HG02852 (cell line): ENCODE measurements around the gene WDR59.
"Not testable (repeated sequence)": the region's sequence is repeated elsewhere in the genome, so short reads cannot be mapped to it uniquely, and the experiment has no call there.

ENCODE experiments used
- ATAC-seq: cut with Tn5 transposase; IDR thresholded peaks from one replicate; pipeline ENCODE4 v1.9.1; 2021; ENCODE audit warnings: mild to moderate bottlenecking, moderate library complexity; ENCODE audit not compliant: unreplicated experiment

The WDR59 gene

DNA sequence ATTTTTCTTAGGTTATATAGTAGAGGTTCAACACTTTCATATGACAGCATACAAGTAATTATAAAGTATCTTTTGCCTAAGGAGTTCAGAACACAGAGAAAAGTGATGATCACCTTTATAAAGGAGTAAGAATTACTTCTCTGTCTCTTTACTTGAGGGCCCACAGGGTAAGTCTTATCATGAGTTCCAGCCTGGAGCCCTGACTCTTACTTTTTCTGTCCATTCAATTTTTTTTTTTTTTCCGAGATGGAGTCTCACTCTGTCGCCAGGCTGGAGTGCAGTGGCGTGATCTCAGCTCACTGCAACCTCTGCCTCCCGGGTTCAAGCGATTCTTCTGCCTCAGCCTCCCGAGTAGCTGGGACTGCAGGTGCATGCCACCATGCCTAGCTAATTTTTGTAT is 28.2 kb upstream of the WDR59 start:
- not testable (repeated sequence) for ATAC-seq

DNA sequence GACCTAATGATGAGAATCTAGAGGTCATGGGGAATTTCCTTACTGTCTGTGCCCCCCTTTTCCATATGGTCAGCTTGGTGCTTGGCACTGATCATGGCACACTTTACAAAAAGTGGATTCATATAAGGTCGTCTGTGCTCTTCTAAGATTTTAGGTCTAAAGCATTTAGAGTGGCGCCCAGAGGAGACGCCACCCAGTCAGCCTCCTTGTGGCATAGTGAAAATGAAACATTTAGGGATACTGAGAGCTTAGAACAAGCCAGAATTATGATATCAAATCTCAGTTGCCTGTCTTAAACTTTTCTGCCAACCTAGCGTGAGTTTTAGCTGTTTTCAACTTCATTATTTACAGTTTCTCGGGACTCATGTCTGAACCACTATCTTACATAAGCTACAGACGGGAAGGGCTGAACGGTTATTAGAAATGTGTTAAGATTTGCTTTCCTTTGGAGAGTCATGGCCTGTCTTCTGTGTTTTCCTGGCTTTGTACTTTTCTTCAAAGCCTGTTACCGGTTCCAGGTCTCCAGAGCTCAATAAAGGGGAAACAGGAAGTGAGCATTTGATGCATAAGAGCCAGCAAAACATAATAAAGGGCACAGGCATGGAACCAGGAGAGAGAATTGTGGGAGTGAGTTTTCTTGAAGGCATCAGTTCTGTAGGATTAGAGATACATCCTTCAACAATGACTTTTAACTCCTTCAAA is 27.6 kb upstream of the WDR59 start:
- peak; percentile 9 for ATAC-seq

DNA sequence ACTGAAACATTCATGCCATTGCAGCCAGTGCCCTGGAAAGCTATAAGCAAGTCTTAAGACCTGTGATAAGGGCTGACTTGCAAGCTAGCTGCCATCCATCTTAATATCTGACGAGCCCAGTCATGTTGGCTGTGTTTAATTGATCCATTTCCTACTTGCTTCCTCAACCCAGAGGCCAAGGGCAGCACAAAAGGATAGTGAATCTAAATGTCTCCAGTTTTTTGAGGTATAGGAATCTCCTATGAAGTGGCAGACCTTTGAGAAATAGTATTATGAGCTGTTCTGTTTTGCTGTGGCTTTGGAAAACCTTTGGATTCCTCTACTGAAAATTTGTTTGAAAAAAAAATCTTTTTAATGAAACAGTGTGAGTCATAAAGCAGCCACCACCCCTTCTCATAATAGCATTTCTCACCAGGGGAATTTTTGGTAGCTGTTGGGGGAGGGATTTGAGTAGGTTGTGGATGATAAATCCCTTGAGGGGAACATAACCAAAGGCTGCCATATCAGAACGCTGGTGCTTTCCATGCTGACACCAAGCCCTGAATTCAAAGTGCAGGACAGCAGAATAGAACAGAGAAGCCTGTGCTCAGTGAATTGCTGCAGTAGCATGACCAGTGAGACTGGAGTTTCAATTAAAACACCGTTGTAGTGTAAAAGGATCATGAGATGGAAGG is 26.8 kb upstream of the WDR59 start:
- ATAC-seq, result peak; percentile 79

DNA sequence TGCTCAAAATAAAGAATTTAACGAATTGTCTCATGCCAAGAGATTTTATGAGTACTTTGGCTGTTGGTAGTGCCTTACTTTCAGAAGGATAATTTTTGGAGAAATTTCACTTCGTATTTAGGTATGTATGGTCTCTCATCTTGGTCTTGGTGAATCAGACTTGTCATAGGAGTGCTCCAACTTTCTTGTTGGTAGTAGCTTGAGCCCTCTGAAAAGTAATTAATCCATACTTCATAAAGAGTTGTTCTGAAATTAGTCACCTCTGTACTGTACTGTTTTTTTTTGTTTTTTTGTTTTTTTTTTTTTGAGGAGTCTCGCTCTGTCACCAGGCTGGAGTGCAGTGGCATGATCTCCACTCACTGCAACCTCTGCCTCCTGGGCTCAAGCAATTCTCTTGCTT is 25.5 kb upstream of the WDR59 start:
- ATAC-seq, result no peak

DNA sequence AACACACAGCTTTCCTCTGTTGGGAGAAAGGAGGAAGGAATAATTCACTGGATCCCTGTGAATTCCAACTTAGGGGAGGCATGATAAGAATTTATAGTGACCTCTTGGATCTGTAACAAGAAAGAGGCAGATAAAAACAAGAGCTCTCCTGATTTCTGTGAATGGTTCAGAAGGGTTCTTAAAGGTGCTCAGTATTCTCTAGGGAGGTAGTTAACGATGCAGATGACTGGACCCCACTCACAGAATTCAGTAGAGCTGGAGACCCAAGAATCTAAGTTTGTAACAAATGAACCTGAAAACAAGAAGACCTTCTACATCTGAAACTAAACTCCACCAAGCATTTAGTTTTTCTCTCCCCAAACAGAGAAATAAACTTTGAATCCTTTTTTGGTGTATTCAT is 22.5 kb upstream of the WDR59 start:
- ATAC-seq, result no peak

DNA sequence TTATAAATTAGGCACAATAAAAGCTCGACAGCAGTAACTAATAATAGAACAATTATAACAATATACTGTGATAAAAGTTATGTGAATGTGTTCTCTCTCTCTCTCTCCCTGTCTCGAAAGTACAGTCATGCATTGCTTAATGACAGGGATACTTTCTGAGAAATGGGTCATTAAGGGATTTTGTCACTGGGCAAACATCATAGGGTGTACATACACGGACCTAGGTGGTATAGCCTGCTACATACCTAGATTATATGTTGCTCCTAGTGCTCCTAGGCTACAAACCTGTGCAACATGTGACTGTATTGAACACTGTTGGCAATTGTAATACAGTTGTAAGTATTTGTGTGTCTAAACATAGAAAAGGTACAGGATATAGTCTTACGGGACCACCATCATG is 20.8 kb upstream of the WDR59 start:
- ATAC-seq, result no peak

DNA sequence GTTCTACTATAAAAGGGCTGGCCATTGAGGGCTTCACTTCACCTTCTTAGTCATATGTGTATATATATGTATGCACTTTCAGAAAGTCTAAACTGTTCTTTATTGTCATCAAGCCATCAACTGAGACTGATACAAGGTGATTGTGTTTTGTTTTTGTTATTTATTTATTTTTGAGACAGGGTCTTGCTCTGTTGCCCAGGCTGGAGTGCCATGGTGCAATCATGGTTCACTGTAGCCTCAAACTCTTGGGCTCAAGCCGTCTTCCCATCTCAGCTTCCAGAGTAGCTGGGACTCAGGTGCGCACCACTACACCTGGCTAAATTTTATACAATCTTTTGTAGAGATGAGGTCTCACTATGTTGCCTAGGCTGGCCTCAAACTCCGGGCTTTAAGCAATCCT is 19.5 kb upstream of the WDR59 start:
- no peak for ATAC-seq

DNA sequence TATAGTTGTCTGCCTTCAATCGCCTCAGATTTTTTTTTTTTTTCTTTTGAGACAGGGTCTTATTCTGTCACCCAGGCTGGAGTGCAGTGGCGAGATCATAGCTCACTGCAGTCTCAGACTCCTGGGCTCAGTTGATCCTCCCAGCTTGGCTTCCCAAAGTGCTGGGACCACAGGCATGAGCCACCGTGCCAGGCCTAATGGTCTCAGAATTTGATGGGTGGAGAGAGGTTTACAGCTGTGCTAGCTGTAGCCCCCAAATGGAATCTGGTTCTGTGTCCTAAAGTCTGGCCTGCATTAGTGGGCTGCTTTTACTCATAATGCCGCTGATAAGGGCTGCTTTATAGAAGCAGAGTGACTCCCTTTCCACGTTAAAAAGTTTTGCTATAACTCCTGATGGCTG is 19.0 kb upstream of the WDR59 start:
- ATAC-seq, result no peak

DNA sequence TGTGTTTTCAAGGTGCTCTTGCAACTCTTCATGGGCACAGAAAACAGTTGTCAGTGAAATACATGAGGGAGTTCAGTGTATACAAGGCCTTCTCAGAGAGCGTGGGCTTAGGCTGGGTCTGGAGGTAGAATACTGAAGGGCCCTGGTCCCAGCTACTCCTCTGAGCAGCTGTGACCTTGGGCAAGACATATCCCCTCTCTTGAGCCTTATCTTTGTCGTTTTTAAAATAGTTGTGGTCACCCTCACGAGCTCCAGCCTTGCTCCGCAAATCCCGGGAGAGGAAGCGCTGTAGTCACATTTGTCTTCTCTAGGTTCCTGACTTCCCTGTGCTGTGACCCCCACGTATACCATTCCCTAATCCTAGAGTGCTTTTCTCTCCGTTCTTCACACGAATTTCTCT is 17.6 kb upstream of the WDR59 start:
- no peak for ATAC-seq

DNA sequence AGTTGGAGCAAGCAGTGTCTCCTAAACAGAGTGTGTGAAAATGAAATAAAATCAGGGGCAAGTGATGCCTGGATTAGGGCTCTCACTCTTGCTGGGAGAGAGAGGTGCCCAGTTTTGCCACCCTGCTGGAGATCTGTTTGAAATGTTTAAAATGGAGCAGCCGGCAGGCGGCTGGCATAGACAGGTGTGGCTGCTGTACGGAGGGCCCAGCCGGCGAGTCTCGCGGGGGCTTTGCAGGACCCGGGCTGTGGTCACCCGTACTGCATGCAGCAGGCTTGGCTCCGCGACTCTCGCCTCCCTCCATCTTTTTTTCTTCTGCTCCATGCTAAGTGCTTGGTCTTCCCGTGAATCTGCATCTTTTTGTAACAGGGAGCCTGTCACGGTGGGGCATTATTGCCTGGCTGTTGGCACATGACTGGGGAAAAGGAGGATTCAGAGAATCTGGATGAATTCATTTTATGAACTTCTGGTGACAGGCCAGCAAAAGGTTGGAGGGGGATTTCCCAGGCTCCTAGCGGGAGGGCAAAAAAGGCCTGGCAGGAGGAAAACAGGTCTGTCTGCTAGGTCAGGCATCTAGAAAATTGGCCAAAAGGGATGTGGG is 15.7 kb upstream of the WDR59 start:
- no peak for ATAC-seq

DNA sequence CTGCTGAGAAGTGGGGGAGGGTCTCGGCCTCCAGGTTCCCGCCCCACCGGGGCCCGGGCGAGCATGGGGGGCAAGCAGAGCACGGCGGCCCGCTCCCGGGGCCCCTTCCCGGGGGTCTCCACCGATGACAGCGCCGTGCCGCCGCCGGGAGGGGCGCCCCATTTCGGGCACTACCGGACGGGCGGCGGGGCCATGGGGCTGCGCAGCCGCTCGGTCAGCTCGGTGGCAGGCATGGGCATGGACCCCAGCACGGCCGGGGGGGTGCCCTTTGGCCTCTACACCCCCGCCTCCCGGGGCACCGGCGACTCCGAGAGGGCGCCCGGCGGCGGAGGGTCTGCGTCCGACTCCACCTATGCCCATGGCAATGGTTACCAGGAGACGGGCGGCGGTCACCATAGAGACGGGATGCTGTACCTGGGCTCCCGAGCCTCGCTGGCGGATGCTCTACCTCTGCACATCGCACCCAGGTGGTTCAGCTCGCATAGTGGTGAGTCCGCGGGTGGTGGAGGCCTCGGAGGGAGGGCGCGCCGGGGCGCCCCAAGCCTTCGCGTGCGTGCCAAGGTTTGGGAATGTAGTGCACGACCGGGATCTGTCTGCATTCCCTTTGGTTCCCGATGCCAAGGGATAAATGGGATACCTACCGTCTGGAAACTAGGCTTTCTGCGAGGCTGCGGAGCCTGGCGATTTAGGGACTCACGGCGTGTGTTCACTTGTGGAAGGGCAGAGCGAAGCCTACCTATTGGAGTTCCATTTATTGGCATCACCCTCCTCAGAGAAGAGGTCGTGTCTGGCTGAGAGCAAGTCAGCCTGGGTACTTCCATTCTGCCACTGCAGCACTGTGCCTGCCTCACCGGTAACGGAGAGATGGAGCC is 14.9 kb upstream of the WDR59 start:
- ATAC-seq, result no peak

DNA sequence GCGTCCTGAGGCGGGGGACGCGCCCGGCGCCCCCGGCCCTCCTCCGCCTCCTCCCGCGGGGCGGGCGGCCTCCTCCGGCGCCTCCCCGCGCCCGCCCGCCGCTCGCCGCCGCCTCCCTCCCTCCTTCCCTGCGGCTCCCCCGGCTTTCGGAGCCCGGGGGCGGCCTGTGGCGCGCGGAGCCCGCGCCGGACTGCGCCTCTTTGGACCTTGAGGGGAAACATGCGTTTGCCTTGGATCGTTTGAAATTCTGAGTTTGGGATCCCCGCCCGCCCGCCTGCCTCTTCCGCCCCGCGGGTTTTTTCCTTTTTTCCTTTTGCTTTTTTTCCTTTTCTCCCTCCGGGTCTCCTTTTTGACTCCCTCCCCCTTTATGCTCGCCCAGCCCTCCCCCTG is 14.3 kb upstream of the WDR59 start:
- peak; percentile 30 for ATAC-seq

DNA sequence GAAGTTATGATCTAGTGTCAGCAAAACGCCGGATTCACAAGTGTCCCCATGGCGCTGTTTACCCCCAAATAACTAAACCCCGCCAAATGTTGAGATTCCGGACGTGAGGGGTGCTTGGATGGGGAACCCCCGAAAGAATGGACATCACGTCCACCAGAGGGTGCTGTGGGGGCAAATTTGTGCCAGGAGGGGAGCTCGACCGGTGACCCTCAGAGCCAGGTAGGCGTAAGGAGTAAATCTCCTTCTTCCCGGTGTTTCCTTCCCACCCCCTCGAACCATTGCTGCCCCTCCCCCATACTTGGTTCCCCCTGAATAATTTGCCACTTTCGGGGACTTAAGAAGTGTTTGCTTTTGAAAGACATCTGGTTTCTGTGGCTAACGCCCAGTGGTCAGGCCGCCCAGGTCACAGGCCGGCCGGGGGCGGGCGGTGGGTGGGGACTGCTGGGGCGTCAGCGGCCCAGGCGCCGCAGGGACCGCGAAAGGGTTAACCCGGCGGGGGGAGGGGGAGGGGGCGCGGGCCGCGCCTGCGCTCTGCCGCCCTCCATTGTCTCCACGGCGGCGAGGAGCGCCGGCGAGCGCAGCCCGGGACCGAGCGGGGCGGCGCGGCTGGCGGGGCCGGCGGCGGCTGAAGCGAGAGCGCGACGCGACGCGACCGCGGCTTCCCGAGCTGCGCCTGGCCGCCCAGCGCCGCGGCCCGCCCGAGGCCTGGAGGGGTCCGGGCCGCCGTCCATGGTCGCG is 13.7 kb upstream of the WDR59 start, which contains the start of gene ZNRF1:
Gene ZNRF1, plus strand, starts transcription at position 544 of the 738 bp plus-strand sequence. CDS start 648 bp downstream, outside the sequence.
- ATAC-seq, result peak; percentile 61

DNA sequence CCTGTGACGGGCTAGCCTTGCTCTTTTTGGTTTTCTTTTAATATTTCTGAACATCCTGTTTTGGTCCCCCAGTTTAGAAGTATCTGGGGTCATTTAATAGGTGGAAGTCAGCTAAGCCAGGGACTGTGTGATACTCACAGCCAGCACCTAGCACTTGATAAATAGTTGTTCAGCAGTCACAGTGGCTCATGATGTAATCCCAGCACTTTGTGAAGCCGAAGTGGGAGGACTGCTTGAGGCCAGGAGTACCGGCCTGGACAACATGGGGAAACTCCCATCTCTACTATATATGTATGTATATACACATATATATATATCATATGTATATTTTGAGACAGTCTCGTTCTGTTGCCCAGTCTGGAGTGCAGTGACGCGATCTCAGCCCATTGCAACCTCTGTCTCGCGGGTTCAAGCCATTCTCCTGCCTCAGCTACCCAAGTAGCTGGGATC is 12.1 kb upstream of the WDR59 start:
- no peak for ATAC-seq

DNA sequence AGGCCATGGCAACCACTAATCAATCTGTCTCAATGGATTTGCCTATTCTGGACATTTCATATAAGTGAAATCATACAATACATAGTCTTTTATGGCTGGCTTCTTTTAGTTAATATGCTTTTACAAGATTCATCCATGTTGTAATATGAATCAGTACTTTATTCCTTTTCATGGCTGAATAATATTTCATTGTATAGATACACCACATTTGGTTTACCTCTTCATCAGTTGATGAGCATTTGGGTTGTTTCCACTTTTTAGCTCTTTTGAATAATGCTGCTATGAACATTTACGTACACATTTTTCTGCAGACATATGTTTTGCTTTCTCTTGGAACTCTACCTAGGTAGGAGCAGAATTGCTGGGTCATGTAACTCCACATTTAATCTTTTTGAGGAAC is 11.1 kb upstream of the WDR59 start:
- ATAC-seq, result no peak

DNA sequence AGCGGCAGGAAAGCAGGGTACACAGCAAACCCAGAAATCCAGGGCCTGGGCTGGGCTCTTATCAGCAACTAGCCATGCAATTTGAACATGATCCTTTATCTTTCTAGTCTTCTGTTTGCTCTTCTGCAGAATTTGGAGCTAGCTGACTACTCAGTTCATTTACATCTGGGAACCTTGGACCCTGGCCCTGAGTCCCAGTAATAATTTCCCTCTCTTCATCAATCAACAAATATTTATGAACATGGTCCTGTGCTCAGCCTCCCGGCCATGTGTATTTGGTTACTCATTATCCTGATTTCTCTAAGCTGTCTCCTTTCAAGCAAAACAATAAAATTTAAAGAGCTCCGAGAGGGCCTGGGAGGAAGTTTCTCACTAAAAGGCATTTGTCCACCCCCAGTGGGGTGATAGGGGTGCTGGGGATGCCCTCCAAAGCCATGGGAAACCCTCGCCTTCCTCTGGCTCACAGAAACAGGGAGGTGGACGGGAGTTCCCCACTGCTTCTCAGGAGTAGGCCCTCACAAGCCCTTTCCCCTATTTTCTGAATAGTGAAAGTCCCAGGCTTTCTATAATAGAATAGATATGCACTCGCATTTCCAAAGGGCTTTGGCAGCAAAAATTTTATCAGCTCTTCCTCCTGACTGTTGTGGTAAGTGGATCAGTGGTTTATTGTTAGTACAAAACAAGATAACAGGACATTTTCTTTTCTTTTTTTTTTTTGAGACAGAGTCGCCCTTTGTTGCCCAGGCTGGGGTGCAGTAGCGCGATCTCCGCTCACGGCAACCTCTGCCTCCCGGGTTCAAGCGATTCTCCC is 6.9 kb upstream of the WDR59 start:
- no peak for ATAC-seq

DNA sequence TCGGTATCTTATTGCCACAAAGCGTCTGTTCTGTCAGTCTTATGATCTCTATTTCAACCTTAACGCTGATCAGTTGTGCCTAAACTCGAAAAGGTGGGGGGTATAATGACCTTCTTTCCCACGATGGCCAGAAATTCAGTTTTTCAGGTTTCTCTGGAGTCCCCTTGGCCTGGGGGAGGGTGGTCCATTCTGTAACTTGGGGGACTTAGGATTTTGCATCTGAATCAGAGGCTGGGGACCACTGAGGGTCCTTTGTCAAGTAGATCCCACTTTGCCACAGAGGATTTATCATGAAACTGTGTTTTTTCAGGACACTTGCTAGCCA is 6.3 kb upstream of the WDR59 start:
- no peak for ATAC-seq

DNA sequence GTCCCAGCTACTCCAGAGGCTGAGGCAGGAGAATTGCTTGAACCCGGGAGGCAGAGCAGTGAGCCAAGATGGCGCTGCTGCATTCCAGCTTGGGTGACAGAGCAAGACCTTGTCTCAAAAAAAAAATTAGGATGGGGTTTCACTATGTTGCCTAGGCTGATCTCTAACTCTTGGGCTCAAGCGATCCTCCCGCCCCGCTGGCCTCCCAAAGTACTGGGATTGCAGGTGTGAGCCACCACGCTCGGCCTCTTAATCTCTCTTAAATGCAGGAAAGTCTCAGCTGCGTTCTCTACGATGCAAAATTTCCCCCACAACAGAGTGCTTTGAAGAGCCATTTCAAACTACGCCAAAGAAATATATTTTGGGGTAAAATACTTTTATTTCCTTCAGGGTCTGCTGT is 5.9 kb upstream of the WDR59 start:
- ATAC-seq, result no peak

DNA sequence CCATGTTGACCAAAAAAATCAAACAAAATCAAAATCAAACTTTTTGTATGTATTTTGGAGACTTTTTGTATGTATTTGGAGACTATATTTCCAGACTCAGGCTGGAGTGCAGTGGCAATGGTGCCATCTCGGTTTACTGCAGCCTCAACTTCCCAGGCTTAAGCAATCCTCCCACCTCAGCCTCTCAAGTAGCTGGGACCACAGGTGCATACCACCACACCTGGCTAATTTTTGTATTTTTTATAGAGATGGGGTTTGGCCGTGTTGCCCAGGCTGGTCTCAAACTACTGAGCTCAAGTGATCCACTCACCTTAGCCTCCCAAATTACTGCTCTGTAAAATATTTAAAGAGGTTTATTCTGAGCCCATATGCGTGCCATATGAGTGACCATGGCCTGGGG is 4.9 kb upstream of the WDR59 start:
- not testable (repeated sequence) for ATAC-seq
